GM19351 (cell line): Measurements from ENCODE around the gene AGTRAP.

Experiments
- ATAC-seq: cut with Tn5 transposase; IDR thresholded peaks from one replicate; pipeline ENCODE4 v1.9.1; 2021; ENCODE audit warnings: mild to moderate bottlenecking, moderate library complexity; ENCODE audit not compliant: unreplicated experiment

Gene AGTRAP

DNA sequence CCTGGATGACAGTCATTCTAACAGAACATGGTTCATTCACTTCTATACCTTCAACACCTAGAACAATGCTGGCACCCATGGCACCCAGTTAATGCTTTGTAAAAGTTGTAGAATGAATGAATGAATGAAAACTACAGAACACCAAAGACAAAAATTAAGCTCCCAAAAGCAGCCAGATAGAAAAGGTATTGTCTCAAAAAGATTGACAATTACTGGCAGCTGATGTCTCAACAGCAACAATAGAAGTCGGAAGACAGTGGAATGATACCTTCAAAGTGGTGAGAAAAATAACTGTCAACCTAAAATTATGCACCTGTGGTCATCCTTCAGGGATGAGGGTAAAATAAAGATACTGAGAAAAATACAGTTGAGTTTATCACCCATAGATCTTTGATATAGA is 21.1 kb downstream of the AGTRAP start:
- no peak for ATAC-seq

- ATAC-seq = no peak
These were observed 23.9 kb downstream of the AGTRAP start for GRCh38 chr1:11759791-11760190.

DNA sequence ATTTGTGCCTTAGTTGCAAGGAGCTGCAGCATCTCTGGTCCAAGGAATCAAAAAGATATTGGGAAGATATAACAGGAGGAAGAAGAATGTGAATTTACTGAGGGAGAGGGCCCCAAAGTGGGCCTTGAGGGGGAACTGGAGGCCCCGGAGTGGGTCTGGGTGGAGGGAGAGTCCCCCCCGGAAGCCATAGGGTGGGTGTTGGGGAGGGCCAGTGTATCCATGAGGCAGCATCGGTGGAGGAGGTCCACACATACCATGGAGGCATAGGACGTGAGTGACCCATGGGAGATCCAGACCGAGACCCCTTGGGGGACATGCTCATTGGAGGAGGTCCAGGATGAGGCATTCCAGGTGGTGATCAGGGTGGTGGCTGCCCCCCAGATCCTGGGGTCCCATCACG is 25.3 kb downstream of the AGTRAP start:
- ATAC-seq = no peak

DNA sequence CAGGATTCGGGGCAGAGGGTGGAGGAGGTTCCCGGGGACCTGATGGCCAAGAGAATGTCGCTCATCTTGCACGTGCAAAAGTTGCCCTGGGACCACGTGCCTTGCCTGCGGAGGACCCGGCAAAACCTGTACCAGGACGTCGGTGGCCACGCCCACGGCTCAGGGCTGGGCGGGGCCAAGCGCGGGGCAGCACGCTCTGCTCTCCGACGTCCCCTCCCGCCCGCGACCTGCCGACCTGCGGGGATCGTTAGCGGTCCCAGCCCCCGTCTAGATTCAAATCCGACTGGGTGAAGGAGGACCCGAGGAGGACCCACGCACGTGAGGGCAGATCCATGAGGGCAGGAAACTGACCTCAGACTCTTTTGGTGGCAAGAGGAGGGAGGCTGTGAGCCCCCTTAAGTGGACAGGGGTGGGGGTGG is 26.1 kb downstream of the AGTRAP start, which contains the start of gene C1orf167:
Gene C1orf167 (plus strand): TSS at position 206 of the 419 bp plus-strand sequence. CDS start 2,208 bp downstream, outside the sequence.
- ATAC-seq = no peak

DNA sequence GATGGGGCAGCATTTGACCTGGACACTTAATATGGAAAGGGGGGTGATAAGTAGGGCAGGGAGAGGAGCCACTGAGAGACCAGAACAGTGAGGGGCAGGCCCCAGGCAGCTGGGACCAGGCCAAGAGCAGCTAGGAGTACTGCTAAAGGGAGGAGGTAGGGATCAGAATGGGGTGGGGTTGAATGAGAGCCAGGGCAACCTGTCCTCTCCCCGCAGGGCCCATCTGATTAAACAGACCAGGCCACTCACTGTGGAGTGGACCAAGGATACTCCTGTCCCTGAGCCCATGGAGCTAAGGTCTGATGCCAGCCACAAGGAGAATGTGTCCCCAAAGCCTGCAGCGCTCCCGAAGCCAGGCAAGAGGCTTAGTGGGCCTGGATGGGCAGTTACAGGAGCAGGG is 28.2 kb downstream of the AGTRAP start:
- ATAC-seq = no peak

GRCh38 chr1:11764519-11764918 is 28.6 kb downstream of the AGTRAP start:
- ATAC-seq = no peak

DNA sequence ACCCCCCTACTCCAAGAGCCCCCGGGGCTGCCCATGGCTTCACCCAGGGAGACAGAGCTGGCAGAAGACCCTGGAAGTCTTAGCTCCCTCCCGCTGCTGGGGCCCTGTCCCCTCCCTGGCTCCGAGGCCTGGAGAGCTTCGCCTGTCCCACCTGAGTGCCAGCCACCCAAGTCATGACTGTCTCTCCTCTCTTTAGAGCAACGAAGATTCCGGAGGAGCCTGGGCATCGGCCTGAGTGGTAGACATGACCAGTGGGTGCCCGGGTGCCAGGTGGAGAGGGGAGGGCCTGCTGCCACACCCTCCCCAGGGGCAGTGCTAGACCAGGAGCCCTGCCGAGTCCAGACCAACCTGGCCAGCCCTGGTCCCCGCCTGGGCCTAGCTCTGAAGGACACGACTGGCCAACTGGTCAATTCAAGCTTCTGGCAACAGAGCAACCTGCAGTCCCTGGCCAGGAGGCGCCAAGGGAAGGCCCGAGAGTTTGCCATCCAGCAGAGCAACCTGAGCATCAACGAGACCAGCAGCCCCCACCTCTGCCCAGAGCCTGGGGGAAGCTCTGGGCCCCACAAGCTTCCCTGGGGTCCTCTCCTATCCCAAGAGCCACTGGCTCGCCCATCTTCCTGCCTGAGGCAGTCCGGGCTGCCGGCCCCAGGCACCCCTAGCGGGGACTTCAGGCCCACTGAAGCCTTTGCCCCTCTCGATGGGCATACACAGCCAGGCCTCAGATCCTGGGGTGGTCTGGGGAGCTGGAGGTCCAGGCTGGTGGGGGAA is 29.9 kb downstream of the AGTRAP start:
- ATAC-seq = no peak

GRCh38 chr1:11766429-11766776 is 30.5 kb downstream of the AGTRAP start:
- no peak for ATAC-seq

GRCh38 chr1:11767922-11768704 is 32.2 kb downstream of the AGTRAP start:
- no peak for ATAC-seq

GRCh38 chr1:11768821-11769220 is 32.9 kb downstream of the AGTRAP start:
- no peak for ATAC-seq

- ATAC-seq = no peak
These were observed 33.3 kb downstream of the AGTRAP start for GRCh38 chr1:11769274-11769673.

DNA sequence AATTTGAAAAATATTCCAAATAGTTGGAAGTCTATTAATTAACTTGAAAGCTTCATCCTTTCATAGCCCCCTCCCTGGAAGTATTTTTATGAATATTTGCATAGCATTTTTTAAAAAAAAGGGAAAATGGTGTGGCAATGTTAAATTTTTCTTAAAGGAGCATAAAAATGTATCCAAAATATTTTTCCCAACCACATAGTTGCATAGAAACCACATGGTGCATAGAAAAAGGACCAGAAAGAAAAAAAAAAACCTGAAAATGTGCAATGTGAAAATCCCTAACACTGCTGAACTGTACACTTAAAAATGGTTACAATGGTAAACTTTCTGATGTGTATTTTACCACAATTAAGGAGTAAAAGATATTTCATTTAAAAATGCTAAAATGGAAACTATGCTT is 34.1 kb downstream of the AGTRAP start:
- ATAC-seq = no peak

DNA sequence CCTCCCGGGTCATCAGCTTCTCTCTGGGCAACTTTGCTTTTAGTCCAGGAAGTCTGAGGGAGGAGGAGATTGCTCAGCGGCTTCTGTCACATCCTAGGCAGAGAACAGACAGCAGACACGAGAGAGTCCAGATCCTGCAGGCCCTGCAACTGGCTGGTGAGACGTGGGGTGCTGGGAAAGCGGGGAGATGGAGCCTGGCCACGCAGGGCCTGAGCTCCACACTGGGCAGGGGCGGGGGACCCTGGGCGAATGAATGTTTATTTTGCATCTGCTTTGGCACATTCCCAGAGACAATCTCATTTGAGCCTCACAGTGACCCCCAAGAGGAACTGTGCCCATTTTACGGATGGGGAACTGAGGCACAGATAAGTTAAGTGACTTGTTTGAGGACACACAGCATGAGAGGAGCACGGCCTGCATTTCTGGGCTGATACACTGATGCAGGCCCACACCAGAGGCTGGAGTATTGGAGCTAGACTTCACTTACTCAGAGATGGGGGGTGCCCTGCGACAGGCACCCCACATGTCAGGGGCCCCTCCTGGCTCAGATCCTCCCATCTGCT is 35.6 kb downstream of the AGTRAP start:
- no peak for ATAC-seq

- no peak for ATAC-seq
These were observed 36.5 kb downstream of the AGTRAP start for GRCh38 chr1:11772458-11772857.

GRCh38 chr1:11774753-11775152 is 38.8 kb downstream of the AGTRAP start:
- ATAC-seq = no peak

DNA sequence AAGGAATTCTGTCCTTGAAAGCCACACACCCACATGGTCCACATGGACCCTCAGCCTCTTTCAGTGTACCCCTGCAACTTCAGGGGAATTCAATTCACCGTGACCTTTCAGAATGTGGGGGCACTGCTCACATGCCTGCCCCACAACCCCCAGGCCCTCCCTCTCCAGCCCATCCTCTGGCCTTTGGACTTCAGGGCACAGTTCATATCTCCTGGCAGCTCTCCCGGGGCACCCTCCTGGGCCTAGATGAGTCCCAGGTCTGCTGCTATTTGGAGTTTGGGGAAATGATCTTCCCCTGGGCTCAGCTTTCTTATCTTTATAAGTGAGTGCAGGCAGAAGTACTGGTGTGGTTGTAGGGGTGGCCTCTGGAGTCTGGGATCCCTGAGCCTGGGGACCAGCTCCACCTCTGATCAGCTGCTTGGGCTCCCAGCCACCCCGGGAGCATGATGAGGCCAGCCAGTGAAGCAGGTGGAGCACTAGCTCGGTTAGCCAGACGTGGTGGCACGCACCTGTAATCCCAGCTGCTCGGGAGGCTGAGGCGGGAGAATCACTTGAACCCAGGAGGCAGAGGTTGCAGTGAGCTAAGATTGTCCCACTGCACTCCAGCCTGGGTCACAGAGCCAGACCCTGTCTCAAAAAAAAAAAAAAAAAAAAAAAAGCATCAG is 41.9 kb downstream of the AGTRAP start:
- no peak for ATAC-seq

DNA sequence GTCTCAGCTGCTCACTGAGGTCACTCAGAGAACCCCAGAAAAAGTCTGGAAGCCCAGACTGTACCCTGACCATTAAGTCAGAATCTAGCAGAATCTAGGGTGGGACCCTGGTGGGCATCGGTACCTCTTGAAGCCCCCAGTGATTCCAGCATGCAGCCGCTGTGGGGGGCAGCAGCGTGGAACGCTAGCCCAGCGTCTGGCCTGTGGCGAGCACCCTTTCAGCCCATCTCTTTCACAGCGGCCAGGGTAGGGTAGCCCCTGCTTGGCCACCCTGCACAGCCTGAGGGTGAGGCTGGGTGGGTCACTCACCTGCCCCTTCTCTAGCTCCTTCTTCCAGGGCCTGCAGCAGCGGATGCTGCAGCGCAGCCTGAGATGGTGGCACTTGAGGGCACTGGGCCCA is 42.4 kb downstream of the AGTRAP start:
- ATAC-seq = no peak

GRCh38 chr1:11778844-11779623 is 43.1 kb downstream of the AGTRAP start:
- ATAC-seq = no peak

DNA sequence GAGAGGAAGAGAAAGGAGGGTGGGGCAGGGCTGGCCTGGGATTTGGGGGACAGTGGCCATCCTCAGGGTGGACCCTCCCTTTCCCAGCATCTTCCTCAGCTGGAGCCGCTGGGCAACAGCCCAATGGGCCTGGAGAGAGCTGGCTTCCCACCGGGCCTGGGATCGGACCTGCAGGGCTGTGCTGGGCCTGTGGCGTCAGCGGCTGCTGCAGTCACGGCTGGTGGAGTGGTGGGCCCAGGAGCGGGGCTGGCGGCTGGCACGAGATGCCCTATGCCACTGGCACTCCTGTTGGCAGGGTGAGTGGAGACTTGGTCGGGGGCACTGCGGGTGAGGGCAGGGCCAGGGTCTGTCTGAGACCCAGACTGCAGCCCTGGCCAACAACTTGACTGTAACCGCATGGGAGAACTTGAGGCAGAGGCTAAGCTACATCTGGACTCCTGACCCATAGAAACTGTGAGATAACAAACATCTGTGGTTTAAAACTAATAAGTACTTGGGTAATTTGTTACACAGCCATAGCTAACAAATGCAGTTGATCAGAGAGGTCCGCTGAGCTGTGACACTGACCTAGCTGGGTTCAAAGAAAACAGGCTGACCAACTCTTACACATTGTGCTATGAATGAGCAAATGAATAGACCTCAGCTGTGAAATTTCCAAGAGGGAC is 43.9 kb downstream of the AGTRAP start:
- ATAC-seq = no peak
